COLO829 (cell line): ENCODE data around the gene MAN1B1.
A peak's percentile ranks its signal among the peaks of the same experiment; 100 is the strongest.
"Not testable (repeated sequence)": the region's sequence is repeated elsewhere in the genome, so short reads cannot be mapped to it uniquely, and the experiment has no call there.

ENCODE experiments used
- DNase-seq: peaks from one replicate; pipeline ENCODE4 v3.0.0; 2012; ENCODE audit warnings: low spot score

Gene MAN1B1

GRCh38 chr9:137110911-137111787 lies 24.4 kb downstream of the MAN1B1 start:
- no peak for DNase-seq

- DNase-seq = no peak
These were observed 25.2 kb downstream of the MAN1B1 start for GRCh38 chr9:137111788-137112563.

- no peak for DNase-seq
These were observed 26.0 kb downstream of the MAN1B1 start for GRCh38 chr9:137112564-137113384.

GRCh38 chr9:137113385-137114159 lies 26.8 kb downstream of the MAN1B1 start:
- no peak for DNase-seq

- no peak for DNase-seq
These were observed 27.4 kb downstream of the MAN1B1 start for GRCh38 chr9:137114220-137114612.

- peak; percentile 61 for DNase-seq
These were observed 28.0 kb downstream of the MAN1B1 start, which contains the start of gene DPP7 for GRCh38 chr9:137114613-137115393. Gene DPP7 (minus strand): TSS chr9:137114733. CDS start chr9:137114713, 20 bp downstream.

GRCh38 chr9:137115394-137116026 lies 28.7 kb downstream of the MAN1B1 start:
- no peak for DNase-seq

- no peak for DNase-seq
These were observed 29.3 kb downstream of the MAN1B1 start for GRCh38 chr9:137116027-137116507.

- no peak for DNase-seq
These were observed 29.9 kb downstream of the MAN1B1 start for GRCh38 chr9:137116728-137117127.

GRCh38 chr9:137117269-137117731 lies 30.5 kb downstream of the MAN1B1 start:
- DNase-seq = no peak

- DNase-seq = not testable (repeated sequence)
These were observed 31.4 kb downstream of the MAN1B1 start for GRCh38 chr9:137118092-137118603.

- not testable (repeated sequence) for DNase-seq
These were observed 35.4 kb downstream of the MAN1B1 start for GRCh38 chr9:137121927-137122795.

- DNase-seq = not testable (repeated sequence)
These were observed 36.1 kb downstream of the MAN1B1 start for GRCh38 chr9:137122796-137123467.

GRCh38 chr9:137123468-137123837 lies 36.7 kb downstream of the MAN1B1 start:
- DNase-seq = no peak

GRCh38 chr9:137123952-137124462 lies 37.2 kb downstream of the MAN1B1 start:
- not testable (repeated sequence) for DNase-seq

GRCh38 chr9:137126786-137127185 lies 40.0 kb downstream of the MAN1B1 start:
- DNase-seq = no peak

GRCh38 chr9:137127301-137128157 lies 40.7 kb downstream of the MAN1B1 start:
- no peak for DNase-seq
